Measurements from ENCODE around the gene NAT8. TPM values are rescaled to one million over a fixed set of nuclear protein-coding genes. Genes with fewer than 3 reads are reported as not detected.
"Not testable (repeated sequence)": the region's sequence is repeated elsewhere in the genome, so short reads cannot be mapped to it uniquely, and the experiment has no call there.

The NAT8 gene
- not detected for total RNA-seq

- no peak within 1 kb of the TSS for H3K4me3 ChIP-seq (ENCODE audit: low read length)
Measured at GRCh38 chr2:73642338-73643018, at the start of gene NAT8. NAT8 (minus strand) TSS chr2:73642422; CDS start chr2:73641628, 794 bp downstream.

GRCh38 chr2:73690372-73691088 is 48.3 kb upstream of the NAT8 start:
- not testable (repeated sequence) for H3K4me3 ChIP-seq (ENCODE audit: low read length)

More at GRCh38 chr2:73642338-73643018, at the start of gene NAT8:
- Histone ChIP-seq H3K27me3 (ENCODE audit: insufficient read depth, low read length) (no peaks in the 10 kb centered on the region), H3K9me3 (ENCODE audit: low read depth, low read length) (no peaks in the 10 kb centered on the region), H3K4me1 (ENCODE audit: insufficient read depth, low read length) (no peaks in the 10 kb centered on the region)

GRCh38 chr2:73688494-73688893 is 46.3 kb upstream of the NAT8 start:
- not testable (repeated sequence) for H3K9me3 ChIP-seq (ENCODE audit: low read depth, low read length); H3K4me3 ChIP-seq (ENCODE audit: low read length); H3K4me1 ChIP-seq (ENCODE audit: insufficient read depth, low read length); H3K27me3 ChIP-seq (ENCODE audit: insufficient read depth, low read length)

More at GRCh38 chr2:73690372-73691088, 48.3 kb upstream of the NAT8 start:
- not testable (repeated sequence) for H3K4me1 ChIP-seq (ENCODE audit: insufficient read depth, low read length); H3K27me3 ChIP-seq (ENCODE audit: insufficient read depth, low read length); H3K9me3 ChIP-seq (ENCODE audit: low read depth, low read length)

GRCh38 chr2:73685764-73686438 is 43.7 kb upstream of the NAT8 start:
- H3K27me3 ChIP-seq (ENCODE audit: insufficient read depth, low read length) = no peaks in the 10 kb centered on the region
- H3K4me1 ChIP-seq (ENCODE audit: insufficient read depth, low read length) = no peaks in the 10 kb centered on the region
- no peak overlapping the region for H3K4me3 ChIP-seq (ENCODE audit: low read length)
- H3K9me3 ChIP-seq (ENCODE audit: low read depth, low read length) = no peaks in the 10 kb centered on the region

GRCh38 chr2:73684905-73685304 is 42.7 kb upstream of the NAT8 start:
- not testable (repeated sequence) for H3K4me3 ChIP-seq (ENCODE audit: low read length); H3K9me3 ChIP-seq (ENCODE audit: low read depth, low read length); H3K4me1 ChIP-seq (ENCODE audit: insufficient read depth, low read length); H3K27me3 ChIP-seq (ENCODE audit: insufficient read depth, low read length)

- H3K4me3 ChIP-seq (ENCODE audit: low read length) = not testable (repeated sequence)
Measured at GRCh38 chr2:73684325-73684724, 42.1 kb upstream of the NAT8 start.

GRCh38 chr2:73679951-73680571 is 37.8 kb upstream of the NAT8 start:
- H3K9me3 ChIP-seq (ENCODE audit: low read depth, low read length); H3K27me3 ChIP-seq (ENCODE audit: insufficient read depth, low read length); H3K4me1 ChIP-seq (ENCODE audit: insufficient read depth, low read length); H3K4me3 ChIP-seq (ENCODE audit: low read length): not testable (repeated sequence)

More at GRCh38 chr2:73684325-73684724, 42.1 kb upstream of the NAT8 start:
- not testable (repeated sequence) for H3K4me1 ChIP-seq (ENCODE audit: insufficient read depth, low read length); H3K9me3 ChIP-seq (ENCODE audit: low read depth, low read length); H3K27me3 ChIP-seq (ENCODE audit: insufficient read depth, low read length)

- not testable (repeated sequence) for H3K4me3 ChIP-seq (ENCODE audit: low read length); H3K27me3 ChIP-seq (ENCODE audit: insufficient read depth, low read length); H3K9me3 ChIP-seq (ENCODE audit: low read depth, low read length); H3K4me1 ChIP-seq (ENCODE audit: insufficient read depth, low read length)
Measured at GRCh38 chr2:73679237-73679636, 37.0 kb upstream of the NAT8 start.

GRCh38 chr2:73678008-73678407 is 35.8 kb upstream of the NAT8 start:
- H3K9me3 ChIP-seq (ENCODE audit: low read depth, low read length); H3K4me3 ChIP-seq (ENCODE audit: low read length); H3K4me1 ChIP-seq (ENCODE audit: insufficient read depth, low read length); H3K27me3 ChIP-seq (ENCODE audit: insufficient read depth, low read length): not testable (repeated sequence)

GRCh38 chr2:73676211-73676610 is 34.0 kb upstream of the NAT8 start:
- H3K4me1 ChIP-seq (ENCODE audit: insufficient read depth, low read length); H3K9me3 ChIP-seq (ENCODE audit: low read depth, low read length); H3K27me3 ChIP-seq (ENCODE audit: insufficient read depth, low read length); H3K4me3 ChIP-seq (ENCODE audit: low read length): not testable (repeated sequence)

- not testable (repeated sequence) for H3K27me3 ChIP-seq (ENCODE audit: insufficient read depth, low read length); H3K4me3 ChIP-seq (ENCODE audit: low read length); H3K9me3 ChIP-seq (ENCODE audit: low read depth, low read length); H3K4me1 ChIP-seq (ENCODE audit: insufficient read depth, low read length)
Measured at GRCh38 chr2:73674696-73675157, 32.5 kb upstream of the NAT8 start.

GRCh38 chr2:73669976-73670375 is 27.8 kb upstream of the NAT8 start:
- not testable (repeated sequence) for H3K4me3 ChIP-seq (ENCODE audit: low read length); H3K9me3 ChIP-seq (ENCODE audit: low read depth, low read length); H3K4me1 ChIP-seq (ENCODE audit: insufficient read depth, low read length); H3K27me3 ChIP-seq (ENCODE audit: insufficient read depth, low read length)

GRCh38 chr2:73667239-73667638 is 25.0 kb upstream of the NAT8 start:
- H3K9me3 ChIP-seq (ENCODE audit: low read depth, low read length); H3K4me3 ChIP-seq (ENCODE audit: low read length); H3K4me1 ChIP-seq (ENCODE audit: insufficient read depth, low read length); H3K27me3 ChIP-seq (ENCODE audit: insufficient read depth, low read length): not testable (repeated sequence)

- Histone ChIP-seq H3K27me3 (ENCODE audit: insufficient read depth, low read length) (no peaks in the 10 kb centered on the region), H3K4me3 (ENCODE audit: low read length) (no peak overlapping the region), H3K4me1 (ENCODE audit: insufficient read depth, low read length) (no peaks in the 10 kb centered on the region), H3K9me3 (ENCODE audit: low read depth, low read length) (no peaks in the 10 kb centered on the region)
Measured at GRCh38 chr2:73654175-73654574, 12.0 kb upstream of the NAT8 start.

- H3K27me3 ChIP-seq (ENCODE audit: insufficient read depth, low read length) = no peaks in the 10 kb centered on the region
- no peak overlapping the region for H3K4me3 ChIP-seq (ENCODE audit: low read length)
- H3K9me3 ChIP-seq (ENCODE audit: low read depth, low read length) = no peaks in the 10 kb centered on the region
- no peaks in the 10 kb centered on the region for H3K4me1 ChIP-seq (ENCODE audit: insufficient read depth, low read length)
Measured at GRCh38 chr2:73652348-73652747, 10.1 kb upstream of the NAT8 start.

Measured in mononuclear cell (primary cell).